SK-N-SH (cell line): ENCODE data around the gene C8G. TPM values are rescaled to one million over a fixed set of nuclear protein-coding genes. Genes with fewer than 3 reads are reported as not detected.

Source experiments
- CTCF ChIA-PET: fragments of 300-600, 350-600 bp; formaldehyde crosslinking; extraction: SDS; loops from one replicate; lab custom pipeline; 2021; lab: Yijun Ruan, JAX
- POLR2A ChIA-PET: fragments of 350-600 bp; sonication (Branson Sonifier 250); formaldehyde crosslinking; extraction: SDS; loops from one replicate; lab custom pipeline; 2020; ENCODE audit warnings: antibody characterized with exemption, inconsistent platforms; lab: Yijun Ruan, JAX
- DNase-seq: peaks from one replicate; pipeline ENCODE4 v3.0.0; 2012
- H2AFZ ChIP-seq: fragments of 200-600 bp; sonication (generic); 2 replicates; pipeline ENCODE4 v1.8.1; 2016; ENCODE audit warnings: antibody characterized with exemption, mild to moderate bottlenecking, low read depth
- H3F3A ChIP-seq: fragments of 200-600 bp; sonication (generic); replicated peaks from 2 replicates; pipeline ENCODE3; 2016; ENCODE audit warnings: antibody characterized with exemption, mild to moderate bottlenecking; ENCODE audit not compliant: insufficient read depth
- H3K27ac ChIP-seq, 2 experiments: fragments of 200-500 bp in 1 of 2; fragments of 200-600 bp in 1 of 2; sonication (Bioruptor generic) in 1 of 2; sonication (generic), shearing (Covaris generic) in 1 of 2; 2 replicates each; pipeline versions ENCODE4 v1.5.1 to v1.6.1; 2014 to 2016; ENCODE audit warnings: low read depth in 2 of 2, inconsistent platforms in 1 of 2, low read length in 1 of 2, mild to moderate bottlenecking in 1 of 2, mixed read lengths in 1 of 2
- H3K27me3 ChIP-seq: fragments of 200-600 bp; sonication (generic), shearing (Covaris generic); 2 replicates; pipeline ENCODE4 v1.6.1; 2016; ENCODE audit warnings: mixed run types; ENCODE audit not compliant: insufficient read depth
- H3K36me3 ChIP-seq, 2 experiments: fragments of 200-500 bp in 1 of 2; fragments of 200-600 bp in 1 of 2; sonication (Bioruptor generic) in 1 of 2; sonication (generic) in 1 of 2; replicated peaks in 1 of 2; 2 replicates each; pipeline versions ENCODE3 to v1.5.1; 2014 to 2016; ENCODE audit warnings: low read length in 1 of 2, mild to moderate bottlenecking in 1 of 2; ENCODE audit not compliant: insufficient read depth in 2 of 2, control insufficient read depth in 1 of 2
- H3K4me1 ChIP-seq, 2 experiments: fragments of 200-500 bp in 1 of 2; fragments of 200-600 bp in 1 of 2; sonication (Bioruptor generic) in 1 of 2; sonication (generic), shearing (Covaris generic) in 1 of 2; 2 replicates each; pipeline versions ENCODE4 v1.5.1 to v1.6.1; 2014 to 2016; ENCODE audit warnings: low read depth in 1 of 2, low read length in 1 of 2, mixed run types in 1 of 2; ENCODE audit not compliant: insufficient read depth in 2 of 2, control insufficient read depth in 1 of 2
- H3K4me2 ChIP-seq: fragments of 200-600 bp; sonication (generic), shearing (Covaris generic); 2 replicates; pipeline ENCODE4 v1.6.1; 2017; ENCODE audit warnings: mixed run types
- H3K4me3 ChIP-seq, 2 experiments: fragments of 200-500 bp in 1 of 2; fragments of 200-600 bp in 1 of 2; sonication (Bioruptor generic) in 1 of 2; sonication (generic), shearing (Covaris generic) in 1 of 2; 2 replicates each; pipeline versions ENCODE4 v1.5.1 to v1.8.1; 2014 to 2016; ENCODE audit warnings: low read depth in 2 of 2, inconsistent platforms in 1 of 2, low read length in 1 of 2, mild to moderate bottlenecking in 1 of 2, mixed read lengths in 1 of 2, moderate library complexity in 1 of 2
- H3K79me2 ChIP-seq: fragments of 200-600 bp; sonication (generic); 2 replicates; pipeline ENCODE4 v1.8.1; 2017; ENCODE audit warnings: mild to moderate bottlenecking; ENCODE audit not compliant: insufficient read depth
- H3K9ac ChIP-seq: fragments of 200-600 bp; sonication (generic); 2 replicates; pipeline ENCODE4 v1.6.1; 2017; ENCODE audit warnings: mixed run types
- H3K9me2 ChIP-seq: fragments of 200-600 bp; sonication (generic); 2 replicates; pipeline ENCODE4 v1.6.1; 2017; ENCODE audit warnings: mixed run types
- H3K9me3 ChIP-seq: fragments of 200-600 bp; sonication (generic); 2 replicates; pipeline ENCODE4 v1.6.1; 2017; ENCODE audit warnings: mixed run types, mild to moderate bottlenecking, moderate library complexity
- H4K20me1 ChIP-seq: fragments of 200-600 bp; sonication (generic); 2 replicates; pipeline ENCODE4 v1.6.1; 2017; ENCODE audit warnings: mild to moderate bottlenecking, mixed run types; ENCODE audit not compliant: insufficient read depth
- ELF1 ChIP-seq: IDR thresholded peaks from 2 replicates; pipeline ENCODE4 v1.4.0; 2012
- FOSL2 ChIP-seq: IDR thresholded peaks from 2 replicates; pipeline ENCODE4 v1.4.0; 2012; ENCODE audit warnings: low read depth, mild to moderate bottlenecking, moderate library complexity, borderline replicate concordance
- FOXM1 ChIP-seq: IDR thresholded peaks from 2 replicates; pipeline ENCODE4 v1.4.0; 2012; ENCODE audit warnings: low read depth, mild to moderate bottlenecking
- GATA2 ChIP-seq: sonication (generic); formaldehyde crosslinking; IDR thresholded peaks from 2 replicates; pipeline ENCODE4 v1.5.0; 2020; ENCODE audit warnings: mild to moderate bottlenecking, missing genetic modification reagents
- MEF2A ChIP-seq: IDR thresholded peaks from 2 replicates; pipeline ENCODE4 v1.4.0; 2012; ENCODE audit warnings: low read depth, borderline replicate concordance
- NRF1 ChIP-seq: IDR thresholded peaks from 2 replicates; pipeline ENCODE4 v1.6.1; 2012; ENCODE audit warnings: low read depth, mild to moderate bottlenecking, low read length
- RAD21 ChIP-seq: IDR thresholded peaks from 2 replicates; pipeline ENCODE4 v1.6.1; 2012; ENCODE audit warnings: mild to moderate bottlenecking, low read length
- RCOR1 ChIP-seq: fragments of 150-350 bp; IDR thresholded peaks from 2 replicates; pipeline ENCODE4 v1.6.1; 2017; ENCODE audit warnings: antibody characterized with exemption, low read length
- RFX5 ChIP-seq: IDR thresholded peaks from 2 replicates; pipeline ENCODE4 v1.6.1; 2012; ENCODE audit warnings: mild to moderate bottlenecking, improper control_type of control experiment, low read length
- SIN3A ChIP-seq: IDR thresholded peaks from 2 replicates; pipeline ENCODE4 v1.6.1; 2012; ENCODE audit warnings: low read depth, mild to moderate bottlenecking, low read length, moderate library complexity, borderline replicate concordance
- TCF12 ChIP-seq: IDR thresholded peaks from 2 replicates; pipeline ENCODE4 v1.4.0; 2012
- USF2 ChIP-seq: fragments of 150-350 bp; IDR thresholded peaks from 2 replicates; pipeline ENCODE4 v1.6.1; 2017; ENCODE audit warnings: antibody characterized with exemption, low read length, low read depth, borderline replicate concordance
- WGBS: methylation state at CpG from one replicate; pipeline ENCODE4 v1.1.6; 2017; ENCODE audit warnings: low lambda C conversion rate; 5-methylcytosine and 5-hydroxymethylcytosine counted together
- polyA plus RNA-seq, 3 experiments: library from polyadenylated mRNA; depleted of rRNA; stranded (reverse); fragments of >200 nt; gene quantifications; 2 replicates each; pipeline ENCODE4 v1.2.3, GENCODE V29; 2012
- TF ChIP-seq, protein P1 (sequence below): IDR thresholded peaks from 2 replicates; pipeline ENCODE4 v1.4.0; 2012; ENCODE audit warnings: low read depth, borderline replicate concordance
- TF ChIP-seq, protein P2 (sequence below): IDR thresholded peaks from 2 replicates; pipeline ENCODE4 v1.6.1; 2012; ENCODE audit warnings: mild to moderate bottlenecking, low read depth, low read length, moderate library complexity
- TF ChIP-seq, protein P3 (sequence below): IDR thresholded peaks from 2 replicates; pipeline ENCODE4; 2012
- TF ChIP-seq, protein P4 (sequence below): IDR thresholded peaks from 2 replicates; pipeline ENCODE4 v1.4.0; 2012; ENCODE audit warnings: low read depth
- TF ChIP-seq, protein P5 (sequence below): IDR thresholded peaks from 2 replicates; pipeline ENCODE4 v1.4.0; 2012; ENCODE audit warnings: low read depth, borderline replicate concordance

The C8G gene
- polyA plus RNA-seq, 1 of the 3 experiments (the other 2 are of a cell fraction) = 0.28 TPM

DNA sequence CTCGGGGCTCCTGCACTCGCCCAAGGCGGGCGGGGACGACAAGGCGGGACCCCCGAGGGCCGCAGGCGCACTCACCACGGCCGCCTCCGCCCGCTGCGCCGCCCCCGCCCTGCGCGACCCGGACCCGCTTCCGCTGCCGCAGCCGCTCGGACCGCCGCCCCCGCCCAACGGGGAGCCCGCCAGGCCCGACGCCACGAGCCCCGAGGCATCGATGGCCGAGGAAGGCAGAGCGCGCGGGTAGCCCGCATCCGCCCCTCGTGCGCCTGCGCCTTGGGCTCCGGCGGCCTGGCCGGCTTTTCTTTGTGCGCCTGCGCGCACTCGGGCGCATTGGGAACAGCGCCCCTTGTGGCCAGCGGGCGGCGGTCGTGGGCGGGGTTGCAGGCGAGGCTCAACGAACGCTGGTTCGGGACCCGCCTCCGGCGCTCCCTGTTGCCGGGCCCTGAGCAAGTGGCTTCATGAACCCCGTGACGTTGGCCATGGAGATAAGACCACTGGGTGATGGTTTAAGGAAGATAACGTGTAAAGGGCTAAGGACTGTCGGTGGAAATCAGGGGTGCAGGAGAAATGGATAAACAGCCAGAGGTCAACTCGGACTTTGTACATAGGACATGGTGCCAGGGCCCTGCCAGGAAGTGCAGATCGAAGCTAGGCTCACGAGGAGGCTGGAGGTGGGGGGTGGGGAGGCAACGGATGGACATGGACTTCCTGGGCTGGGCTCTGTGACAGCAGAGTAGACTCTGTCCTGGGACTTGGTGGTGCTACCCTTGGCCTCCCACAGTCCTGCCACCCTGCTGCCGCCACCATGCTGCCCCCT lies at the start of gene C8G, which contains the start of gene FBXW5 (continued):
- peak; percentile 39; the same call in 1 of the 2 replicates for TF ChIP-seq RAD21
- TF ChIP-seq, protein P1, sequence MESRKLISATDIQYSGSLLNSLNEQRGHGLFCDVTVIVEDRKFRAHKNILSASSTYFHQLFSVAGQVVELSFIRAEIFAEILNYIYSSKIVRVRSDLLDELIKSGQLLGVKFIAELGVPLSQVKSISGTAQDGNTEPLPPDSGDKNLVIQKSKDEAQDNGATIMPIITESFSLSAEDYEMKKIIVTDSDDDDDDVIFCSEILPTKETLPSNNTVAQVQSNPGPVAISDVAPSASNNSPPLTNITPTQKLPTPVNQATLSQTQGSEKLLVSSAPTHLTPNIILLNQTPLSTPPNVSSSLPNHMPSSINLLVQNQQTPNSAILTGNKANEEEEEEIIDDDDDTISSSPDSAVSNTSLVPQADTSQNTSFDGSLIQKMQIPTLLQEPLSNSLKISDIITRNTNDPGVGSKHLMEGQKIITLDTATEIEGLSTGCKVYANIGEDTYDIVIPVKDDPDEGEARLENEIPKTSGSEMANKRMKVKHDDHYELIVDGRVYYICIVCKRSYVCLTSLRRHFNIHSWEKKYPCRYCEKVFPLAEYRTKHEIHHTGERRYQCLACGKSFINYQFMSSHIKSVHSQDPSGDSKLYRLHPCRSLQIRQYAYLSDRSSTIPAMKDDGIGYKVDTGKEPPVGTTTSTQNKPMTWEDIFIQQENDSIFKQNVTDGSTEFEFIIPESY = no peak
- peak; percentile 92 for TF ChIP-seq NRF1
- no peak for TF ChIP-seq TCF12
- TF ChIP-seq, protein P2, sequence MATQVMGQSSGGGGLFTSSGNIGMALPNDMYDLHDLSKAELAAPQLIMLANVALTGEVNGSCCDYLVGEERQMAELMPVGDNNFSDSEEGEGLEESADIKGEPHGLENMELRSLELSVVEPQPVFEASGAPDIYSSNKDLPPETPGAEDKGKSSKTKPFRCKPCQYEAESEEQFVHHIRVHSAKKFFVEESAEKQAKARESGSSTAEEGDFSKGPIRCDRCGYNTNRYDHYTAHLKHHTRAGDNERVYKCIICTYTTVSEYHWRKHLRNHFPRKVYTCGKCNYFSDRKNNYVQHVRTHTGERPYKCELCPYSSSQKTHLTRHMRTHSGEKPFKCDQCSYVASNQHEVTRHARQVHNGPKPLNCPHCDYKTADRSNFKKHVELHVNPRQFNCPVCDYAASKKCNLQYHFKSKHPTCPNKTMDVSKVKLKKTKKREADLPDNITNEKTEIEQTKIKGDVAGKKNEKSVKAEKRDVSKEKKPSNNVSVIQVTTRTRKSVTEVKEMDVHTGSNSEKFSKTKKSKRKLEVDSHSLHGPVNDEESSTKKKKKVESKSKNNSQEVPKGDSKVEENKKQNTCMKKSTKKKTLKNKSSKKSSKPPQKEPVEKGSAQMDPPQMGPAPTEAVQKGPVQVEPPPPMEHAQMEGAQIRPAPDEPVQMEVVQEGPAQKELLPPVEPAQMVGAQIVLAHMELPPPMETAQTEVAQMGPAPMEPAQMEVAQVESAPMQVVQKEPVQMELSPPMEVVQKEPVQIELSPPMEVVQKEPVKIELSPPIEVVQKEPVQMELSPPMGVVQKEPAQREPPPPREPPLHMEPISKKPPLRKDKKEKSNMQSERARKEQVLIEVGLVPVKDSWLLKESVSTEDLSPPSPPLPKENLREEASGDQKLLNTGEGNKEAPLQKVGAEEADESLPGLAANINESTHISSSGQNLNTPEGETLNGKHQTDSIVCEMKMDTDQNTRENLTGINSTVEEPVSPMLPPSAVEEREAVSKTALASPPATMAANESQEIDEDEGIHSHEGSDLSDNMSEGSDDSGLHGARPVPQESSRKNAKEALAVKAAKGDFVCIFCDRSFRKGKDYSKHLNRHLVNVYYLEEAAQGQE = no peak
- TF ChIP-seq RFX5 = no peak

DNA sequence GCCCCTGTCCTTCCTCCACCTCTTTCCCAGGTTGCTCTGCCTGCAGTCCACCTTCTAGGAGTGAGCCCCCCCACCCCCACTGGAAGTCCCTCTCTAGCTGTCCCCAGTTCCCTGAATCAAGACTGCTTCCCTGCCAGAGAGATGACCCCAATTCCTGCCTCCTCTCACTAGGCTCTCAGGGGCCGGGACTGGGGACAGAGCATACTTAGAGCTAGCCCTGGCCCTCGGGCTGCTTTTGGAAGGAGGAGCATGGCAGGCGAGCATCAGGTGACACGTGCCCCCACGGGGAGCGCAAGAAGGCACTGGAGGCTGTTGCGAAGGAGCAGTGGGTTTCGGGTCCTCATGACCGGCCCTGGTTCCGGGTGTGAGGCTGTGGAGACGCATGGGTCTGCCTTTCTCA lies 49.0 kb upstream of the C8G start:
- no peaks in the 10 kb centered on the region for H3K9me3 ChIP-seq
- H3K4me2 ChIP-seq = no peak overlapping the region
- H3K27me3 ChIP-seq = no peaks in the 10 kb centered on the region
- no peak overlapping the region for H3K4me3 ChIP-seq
- 0 out of 2 replicates have a peak, but pooled peaks cover 3% of the 10 kb centered on the region for H4K20me1 ChIP-seq
- H2AFZ ChIP-seq = no peak overlapping the region
- CTCF ChIA-PET = no interaction called here
- no peak for DNase-seq
- peaks cover 14% of the 10 kb centered on the region for H3F3A ChIP-seq
- H3K9me2 ChIP-seq = no peaks in the 10 kb centered on the region
- peaks cover 0 to 2% of the 10 kb centered on the region in 2 experiments; a peak in 1 of 4 replicates for H3K4me1 ChIP-seq
- POLR2A ChIA-PET = no interaction called here
- H3K79me2 ChIP-seq = peaks cover 69% of the 10 kb centered on the region
- no peak overlapping the region for H3K27ac ChIP-seq
- WGBS = 83% methylated on average over 11 of the region's 11 CpGs
- peaks cover 9 to 18% of the 10 kb centered on the region in 2 experiments for H3K36me3 ChIP-seq
- H3K9ac ChIP-seq = no peak overlapping the region
- TF ChIP-seq USF2 = no peak
- TF ChIP-seq, protein P3, sequence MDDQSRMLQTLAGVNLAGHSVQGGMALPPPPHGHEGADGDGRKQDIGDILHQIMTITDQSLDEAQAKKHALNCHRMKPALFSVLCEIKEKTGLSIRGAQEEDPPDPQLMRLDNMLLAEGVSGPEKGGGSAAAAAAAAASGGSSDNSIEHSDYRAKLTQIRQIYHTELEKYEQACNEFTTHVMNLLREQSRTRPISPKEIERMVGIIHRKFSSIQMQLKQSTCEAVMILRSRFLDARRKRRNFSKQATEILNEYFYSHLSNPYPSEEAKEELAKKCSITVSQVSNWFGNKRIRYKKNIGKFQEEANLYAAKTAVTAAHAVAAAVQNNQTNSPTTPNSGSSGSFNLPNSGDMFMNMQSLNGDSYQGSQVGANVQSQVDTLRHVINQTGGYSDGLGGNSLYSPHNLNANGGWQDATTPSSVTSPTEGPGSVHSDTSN = no peak
- no peak for TF ChIP-seq MEF2A
- TF ChIP-seq SIN3A = no peak
- TF ChIP-seq GATA2 (CRISPR knock-in tag) = no peak
- TF ChIP-seq FOXM1 = no peak
- TF ChIP-seq, protein P2 = no peak
- TF ChIP-seq NRF1 = no peak
- no peak for TF ChIP-seq RCOR1
- TF ChIP-seq TCF12 = no peak
- TF ChIP-seq, protein P4, sequence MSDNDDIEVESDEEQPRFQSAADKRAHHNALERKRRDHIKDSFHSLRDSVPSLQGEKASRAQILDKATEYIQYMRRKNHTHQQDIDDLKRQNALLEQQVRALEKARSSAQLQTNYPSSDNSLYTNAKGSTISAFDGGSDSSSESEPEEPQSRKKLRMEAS = no peak
- no peak for TF ChIP-seq ELF1
- TF ChIP-seq, protein P5, sequence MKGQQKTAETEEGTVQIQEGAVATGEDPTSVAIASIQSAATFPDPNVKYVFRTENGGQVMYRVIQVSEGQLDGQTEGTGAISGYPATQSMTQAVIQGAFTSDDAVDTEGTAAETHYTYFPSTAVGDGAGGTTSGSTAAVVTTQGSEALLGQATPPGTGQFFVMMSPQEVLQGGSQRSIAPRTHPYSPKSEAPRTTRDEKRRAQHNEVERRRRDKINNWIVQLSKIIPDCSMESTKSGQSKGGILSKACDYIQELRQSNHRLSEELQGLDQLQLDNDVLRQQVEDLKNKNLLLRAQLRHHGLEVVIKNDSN = no peak
- TF ChIP-seq FOSL2 = no peak
- no peak for TF ChIP-seq RFX5
